HepG2 (cell line): ENCODE measurements around the gene TTYH2. TPM values are rescaled to one million over a fixed set of nuclear protein-coding genes. Genes with fewer than 3 reads are reported as not detected.

Experiments used
- ATAC-seq: fragments of 200-7000 bp; cut with Tn5 transposase; 3 replicates; pipeline ENCODE4 v1.9.1; 2020; ENCODE audit warnings: mild to moderate bottlenecking, moderate library complexity
- BruUV-seq: library from RNA; stranded (reverse); fragments of 400-500 nt; replicated peaks from 2 replicates; lab custom pipeline; 2021; lab: Mats Ljungman, UMichigan
- CTCF ChIA-PET: fragments of 300-600 bp; formaldehyde crosslinking; extraction: SDS; loops from one replicate; lab custom pipeline; 2021; ENCODE audit warnings: low total read pairs, inconsistent platforms, low intra/inter-chr PET ratio; lab: Yijun Ruan, JAX
- POLR2A ChIA-PET: fragments of 350-600 bp; sonication (Branson Sonifier 250); formaldehyde crosslinking; loops from one replicate; lab custom pipeline; 2020; ENCODE audit warnings: antibody characterized with exemption, inconsistent platforms; lab: Yijun Ruan, JAX
- DNase-seq: peaks from one replicate; pipeline ENCODE4 v3.0.0-alpha.2; 2015; ENCODE audit warnings: low spot score
- FAIRE-seq: peaks from 3 replicates; lab custom pipeline; 2011; peaks lifted over from hg19 to GRCh38; lab: Jason Lieb, UNC
- H2AFZ ChIP-seq: one replicate; pipeline ENCODE4 v1.6.1; 2011; ENCODE audit warnings: low read length, inconsistent platforms
- H3K27ac ChIP-seq: fragments of 300-600 bp; 3 replicates; pipeline ENCODE4 v1.8.0; 2011; ENCODE audit warnings: mixed run types, mild to moderate bottlenecking, mixed read lengths, low read length, inconsistent platforms; ENCODE audit not compliant: insufficient read depth; ENCODE audit errors: extremely low read length
- H3K27me3 ChIP-seq, 2 experiments: fragments of 200-600 bp in 1 of 2; 2 replicates in 1 of 2; 3 replicates in 1 of 2; pipeline versions ENCODE4 v1.6.0 to v1.8.0; 2011; ENCODE audit warnings: low read length in 2 of 2, mild to moderate bottlenecking in 2 of 2, moderate library complexity in 2 of 2, inconsistent platforms in 1 of 2; ENCODE audit not compliant: insufficient read depth in 2 of 2, control insufficient read depth in 1 of 2
- H3K36me3 ChIP-seq, 2 experiments: fragments of 200-600 bp in 1 of 2; replicated peaks in 1 of 2; 2 replicates in 1 of 2; 3 replicates in 1 of 2; pipeline versions ENCODE4 v1.5.1 to v1.8.0; 2011; ENCODE audit warnings: low read length in 2 of 2, inconsistent platforms in 1 of 2; ENCODE audit not compliant: insufficient read depth in 2 of 2, control insufficient read depth in 1 of 2
- H3K4me1 ChIP-seq: 2 replicates; pipeline ENCODE4 v1.5.1; 2012; ENCODE audit warnings: low read length, inconsistent platforms; ENCODE audit not compliant: insufficient read depth
- H3K4me2 ChIP-seq: 2 replicates; pipeline ENCODE4 v1.6.0; 2011; ENCODE audit warnings: low read depth, low read length, inconsistent platforms
- H3K4me3 ChIP-seq, 3 experiments: fragments of 200-600 bp in 1 of 3; sonication (generic), shearing (Covaris generic) in 1 of 3; replicated peaks in 1 of 3; 2 replicates each; pipeline ENCODE4 v1.5.1; 2011 to 2016; ENCODE audit warnings: low read length in 3 of 3, inconsistent platforms in 2 of 3, low read depth in 2 of 3, mild to moderate bottlenecking in 2 of 3, control low read depth in 1 of 3, mixed read lengths in 1 of 3; ENCODE audit not compliant: insufficient read depth in 1 of 3
- H3K79me2 ChIP-seq: one replicate; pipeline ENCODE4 v1.6.1; 2011; ENCODE audit warnings: low read length, inconsistent platforms; ENCODE audit not compliant: insufficient read depth
- H3K9ac ChIP-seq: 2 replicates; pipeline ENCODE4 v1.6.0; 2011; ENCODE audit warnings: mild to moderate bottlenecking, low read depth, low read length, inconsistent platforms; ENCODE audit not compliant: insufficient read depth
- H3K9me3 ChIP-seq: 2 replicates; pipeline ENCODE4 v1.5.1; 2012; ENCODE audit warnings: mild to moderate bottlenecking, low read length
- H4K20me1 ChIP-seq: 2 replicates; pipeline ENCODE4 v1.6.0; 2011; ENCODE audit warnings: inconsistent platforms, mild to moderate bottlenecking, low read length, moderate library complexity; ENCODE audit not compliant: insufficient read depth
- ADNP ChIP-seq: sonication (generic); formaldehyde crosslinking; IDR thresholded peaks from 2 replicates; pipeline ENCODE4 v1.4.0; 2020; ENCODE audit warnings: missing genetic modification reagents
- ARID2 ChIP-seq: sonication (generic); formaldehyde crosslinking; IDR thresholded peaks from 2 replicates; pipeline ENCODE4 v1.8.1; 2022; ENCODE audit warnings: mild to moderate bottlenecking, missing genetic modification reagents, borderline replicate concordance
- MEIS2 ChIP-seq: sonication (generic); formaldehyde crosslinking; IDR thresholded peaks from 2 replicates; pipeline ENCODE4 v1.9.0; 2021; ENCODE audit warnings: mild to moderate bottlenecking, missing genetic modification reagents
- SNAI1 ChIP-seq: sonication (generic); formaldehyde crosslinking; IDR thresholded peaks from 2 replicates; pipeline ENCODE4 v1.5.0; 2020; ENCODE audit warnings: mild to moderate bottlenecking, missing genetic modification reagents, borderline replicate concordance
- STAG1 ChIP-seq: sonication (generic); formaldehyde crosslinking; IDR thresholded peaks from 2 replicates; pipeline ENCODE4 v1.4.0; 2020; ENCODE audit warnings: missing genetic modification reagents
- TBP ChIP-seq: sonication (generic); formaldehyde crosslinking; IDR thresholded peaks from 2 replicates; pipeline ENCODE4 v1.5.0; 2020; ENCODE audit warnings: missing genetic modification reagents
- ZMAT5 ChIP-seq: sonication (generic); formaldehyde crosslinking; IDR thresholded peaks from 2 replicates; pipeline ENCODE4 v1.5.0; 2020; ENCODE audit warnings: mild to moderate bottlenecking, low read depth, missing genetic modification reagents, borderline replicate concordance
- ZNF282 ChIP-seq: fragments of 450-650 bp; IDR thresholded peaks from 2 replicates; pipeline ENCODE4 v1.6.1; 2018; ENCODE audit not compliant: partially characterized antibody
- ZNF350 ChIP-seq: sonication (generic); formaldehyde crosslinking; IDR thresholded peaks from 2 replicates; pipeline ENCODE4 v1.4.0; 2020; ENCODE audit warnings: mild to moderate bottlenecking, low read depth, missing genetic modification reagents, borderline replicate concordance
- ZNF430 ChIP-seq: sonication (generic); formaldehyde crosslinking; IDR thresholded peaks from 2 replicates; pipeline ENCODE4 v1.9.0; 2021; ENCODE audit warnings: mild to moderate bottlenecking, missing genetic modification reagents
- ZNF512 ChIP-seq: sonication (generic); formaldehyde crosslinking; IDR thresholded peaks from 2 replicates; pipeline ENCODE4 v1.4.0; 2020; ENCODE audit warnings: mild to moderate bottlenecking, missing genetic modification reagents
- ZNF792 ChIP-seq: IDR thresholded peaks from 2 replicates; pipeline ENCODE4 v1.6.1; 2016
- ZNF839 ChIP-seq: sonication (generic); formaldehyde crosslinking; IDR thresholded peaks from 2 replicates; pipeline ENCODE4 v1.4.0; 2020; ENCODE audit warnings: missing genetic modification reagents, mild to moderate bottlenecking, borderline replicate concordance
- WGBS: methylation state at CpG from one replicate; pipeline ENCODE4 v1.1.6; 2017; ENCODE audit warnings: low lambda C conversion rate; 5-methylcytosine and 5-hydroxymethylcytosine counted together
- in situ Hi-C: cut with HindIII; loops from 2 replicates; pipeline ENCODE4 v1.10.0; 2017; ENCODE audit warnings: low pct_unique_long_range_greater_than_20kb; ENCODE audit not compliant: extremely low pct_ligation_motif_present
- intact Hi-C: fragments of 100-400 bp; cut with micrococcal nuclease; formaldehyde crosslinking; loops from one replicate; pipeline ENCODE4 v1.10.0; 2022; ENCODE audit not compliant: unreplicated experiment
- polyA plus RNA-seq, 8 experiments: library from polyadenylated mRNA; depleted of rRNA in 3 of 8; stranded (reverse) in 7 of 8; unstranded in 1 of 8; fragments of >200 nt; fragmentation: Illumina TruSeq in 4 of 8; extraction: Trizol in 4 of 8; gene quantifications; 2 replicates each; pipeline versions ENCODE4 v1.2.1 to v1.2.3, GENCODE V29; 2011 to 2016; ENCODE audit warnings: low read depth in 4 of 8, missing spikeins in 1 of 8, mixed read lengths in 1 of 8; ENCODE audit not compliant: insufficient read depth in 1 of 8
- total RNA-seq, 5 experiments: library from RNA; depleted of rRNA; stranded (reverse); fragments of >200 nt; fragmentation: Illumina TruSeq; extraction: Trizol; gene quantifications; 2 replicates each; pipeline ENCODE4 v1.2.3, GENCODE V29; 2016; ENCODE audit warnings: low read depth in 1 of 5
- TF ChIP-seq, protein P1 (sequence below): sonication (generic); formaldehyde crosslinking; IDR thresholded peaks from 2 replicates; pipeline ENCODE4 v1.4.0; 2020; ENCODE audit warnings: mild to moderate bottlenecking, missing genetic modification reagents

The TTYH2 gene
- total and polyA plus RNA-seq, 2 of the 13 experiments (the other 11 are each of a cell fraction or from before 2014, with no cell fraction given) = 0.77 to 0.96 TPM

DNA sequence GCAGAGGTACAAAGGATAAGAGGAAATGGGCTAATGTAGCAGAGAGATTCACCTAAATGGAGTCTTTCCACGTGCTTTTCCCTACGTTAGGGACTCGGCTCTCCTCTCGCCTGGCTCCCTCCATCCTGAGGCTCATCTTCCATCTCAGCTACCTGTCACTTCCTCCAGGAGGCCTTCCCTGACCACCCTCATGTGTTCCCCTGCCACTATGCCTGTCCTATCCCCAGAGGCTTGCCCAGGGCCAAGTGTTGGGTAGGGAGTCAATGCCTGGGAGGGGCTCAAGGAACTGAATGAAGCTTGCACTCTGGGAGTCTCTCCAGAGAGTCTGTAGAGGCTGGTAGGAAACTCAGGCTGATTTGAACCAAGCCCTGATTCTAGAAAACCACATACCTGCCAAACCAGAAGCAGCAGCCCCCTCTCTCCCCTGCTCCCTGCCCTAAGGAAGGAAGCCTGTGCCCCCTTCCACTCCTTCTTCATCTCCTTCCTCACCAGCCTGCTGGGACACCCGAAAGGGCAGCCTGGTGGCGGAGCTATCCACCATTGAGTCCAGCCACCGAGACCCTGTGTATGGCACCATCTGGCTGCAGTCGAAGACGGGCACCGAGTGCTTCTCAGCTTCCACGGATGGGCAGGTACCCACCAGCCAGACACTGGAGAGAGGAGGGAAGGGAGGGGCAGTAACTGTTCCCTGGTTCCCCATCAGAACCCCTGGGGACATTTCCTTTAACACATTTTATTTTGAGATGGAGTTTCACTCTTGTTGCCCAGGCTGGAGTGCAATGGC is 86.0 kb downstream of the TTYH2 start:
- WGBS = 5% methylated on average over 10 of the region's 11 CpGs
- no peaks in the 10 kb centered on the region for H3K79me2 ChIP-seq
- intact Hi-C loops = loop anchor here (10.0 kb wide), 1 partner anchor 195 kb away; no protein-coding TSS in a partner anchor
- no peak for ATAC-seq
- no peak overlapping the region for H2AFZ ChIP-seq
- no peaks in the 10 kb centered on the region for H3K9me3 ChIP-seq
- FAIRE-seq = no peak
- H3K4me3 ChIP-seq = no peak overlapping the region
- no TSS peak for BruUV-seq
- H3K27ac ChIP-seq = no peak overlapping the region
- H3K9ac ChIP-seq = no peak overlapping the region
- no peaks in the 10 kb centered on the region for H4K20me1 ChIP-seq
- no peaks in the 10 kb centered on the region for H3K36me3 ChIP-seq
- H3K27me3 ChIP-seq = peaks cover 10 to 18% of the 10 kb centered on the region in 2 experiments
- TF ChIP-seq ADNP (no peak), ZNF792 (CRISPR knock-in tag) (no peak), ZNF430 (CRISPR knock-in tag) (no peak), MEIS2 (CRISPR knock-in tag) (no peak), ARID2 (no peak), TBP (CRISPR knock-in tag) (no peak), ZNF839 (no peak)
- in situ Hi-C loops = loop anchor here (5.0 kb wide), 1 partner anchor 53 kb away; no protein-coding TSS in a partner anchor
- H3K4me2 ChIP-seq = no peak overlapping the region
- ChIA-PET CTCF (no interaction called here), POLR2A (no interaction called here)
- peaks cover 8% of the 10 kb centered on the region; the same call in 1 of the 2 replicates for H3K4me1 ChIP-seq
- DNase-seq = no peak

DNA sequence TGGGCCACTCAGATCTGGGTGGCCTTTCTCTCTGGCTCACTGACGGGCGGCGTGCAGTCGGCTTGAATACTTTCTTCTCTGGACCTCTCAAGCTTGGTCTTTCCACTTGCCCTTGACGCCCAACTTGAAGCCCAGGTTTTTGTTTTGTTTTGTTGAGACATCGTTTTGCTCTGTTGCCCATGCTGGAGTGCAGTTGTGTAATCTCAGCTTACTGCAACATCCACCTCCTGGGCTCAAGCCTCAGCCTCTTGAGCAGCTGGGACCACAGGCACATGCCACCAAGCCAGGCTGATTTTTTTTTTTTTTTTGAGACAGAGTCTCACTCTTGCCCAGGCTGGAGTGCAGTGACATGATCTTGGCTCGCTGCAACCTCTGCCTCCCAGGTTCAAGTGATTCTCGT is 89.9 kb downstream of the TTYH2 start:
- no TSS peak for BruUV-seq
- ATAC-seq = no peak
- Histone ChIP-seq H3K4me2 (no peak overlapping the region), H4K20me1 (no peaks in the 10 kb centered on the region), H3K4me1 (no peaks in the 10 kb centered on the region), H3K4me3 (no peak overlapping the region), H3K27ac (no peak overlapping the region), H3K9me3 (no peaks in the 10 kb centered on the region), H3K36me3 (no peaks in the 10 kb centered on the region), H3K9ac (no peak overlapping the region), H3K27me3 (peaks cover 8 to 17% of the 10 kb centered on the region in 2 experiments), H3K79me2 (no peaks in the 10 kb centered on the region), H2AFZ (no peak overlapping the region)
- 51% methylated on average over 8 of the region's 8 CpGs for WGBS
- intact Hi-C loops (loop anchor here (10.0 kb wide), 1 partner anchor 191 kb away; no protein-coding TSS in a partner anchor), in situ Hi-C loops (loop anchor here (5.0 kb wide), 1 partner anchor 49 kb away; no protein-coding TSS in a partner anchor)
- ChIA-PET CTCF (no interaction called here), POLR2A (interaction anchor here (0.7 kb wide), 1 partner anchor 8 kb away, joined by 3 read pairs; no protein-coding TSS in a partner anchor)
- FAIRE-seq = no peak
- DNase-seq = no peak
- TF ChIP-seq ZNF282 (no peak), ZNF512 (CRISPR knock-in tag) (no peak), STAG1 (CRISPR knock-in tag) (no peak), SNAI1 (CRISPR knock-in tag) (no peak), ZNF350 (CRISPR knock-in tag) (no peak), ZMAT5 (no peak)
- TF ChIP-seq, protein P1, sequence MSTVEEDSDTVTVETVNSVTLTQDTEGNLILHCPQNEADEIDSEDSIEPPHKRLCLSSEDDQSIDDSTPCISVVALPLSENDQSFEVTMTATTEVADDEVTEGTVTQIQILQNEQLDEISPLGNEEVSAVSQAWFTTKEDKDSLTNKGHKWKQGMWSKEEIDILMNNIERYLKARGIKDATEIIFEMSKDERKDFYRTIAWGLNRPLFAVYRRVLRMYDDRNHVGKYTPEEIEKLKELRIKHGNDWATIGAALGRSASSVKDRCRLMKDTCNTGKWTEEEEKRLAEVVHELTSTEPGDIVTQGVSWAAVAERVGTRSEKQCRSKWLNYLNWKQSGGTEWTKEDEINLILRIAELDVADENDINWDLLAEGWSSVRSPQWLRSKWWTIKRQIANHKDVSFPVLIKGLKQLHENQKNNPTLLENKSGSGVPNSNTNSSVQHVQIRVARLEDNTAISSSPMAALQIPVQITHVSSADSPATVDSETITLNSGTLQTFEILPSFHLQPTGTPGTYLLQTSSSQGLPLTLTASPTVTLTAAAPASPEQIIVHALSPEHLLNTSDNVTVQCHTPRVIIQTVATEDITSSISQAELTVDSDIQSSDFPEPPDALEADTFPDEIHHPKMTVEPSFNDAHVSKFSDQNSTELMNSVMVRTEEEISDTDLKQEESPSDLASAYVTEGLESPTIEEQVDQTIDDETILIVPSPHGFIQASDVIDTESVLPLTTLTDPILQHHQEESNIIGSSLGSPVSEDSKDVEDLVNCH = no peak
